NCI-H146 (cell line): Measurements from ENCODE around the gene ATR.
"Not testable (repeated sequence)": the region's sequence is repeated elsewhere in the genome, so short reads cannot be mapped to it uniquely, and the experiment has no call there.

Source experiments
- DNase-seq: peaks from one replicate; lab custom pipeline; 2025; lab: John Stamatoyannopoulos, UW

ATR gene

GRCh38 chr3:142578329-142579223 lies at the start of gene ATR:
ATR (minus strand) TSS chr3:142578733; CDS start chr3:142578704, 29 bp downstream.
- peak; percentile 99 for DNase-seq

GRCh38 chr3:142626971-142627370 lies 48.4 kb upstream of the ATR start:
- no peak for DNase-seq

GRCh38 chr3:142625153-142625440 lies 46.6 kb upstream of the ATR start:
- DNase-seq: no peak

- no peak for DNase-seq
Observed at GRCh38 chr3:142624341-142625152, 46.0 kb upstream of the ATR start.

- DNase-seq: no peak
Observed at GRCh38 chr3:142623194-142623593, 44.7 kb upstream of the ATR start.

DNA sequence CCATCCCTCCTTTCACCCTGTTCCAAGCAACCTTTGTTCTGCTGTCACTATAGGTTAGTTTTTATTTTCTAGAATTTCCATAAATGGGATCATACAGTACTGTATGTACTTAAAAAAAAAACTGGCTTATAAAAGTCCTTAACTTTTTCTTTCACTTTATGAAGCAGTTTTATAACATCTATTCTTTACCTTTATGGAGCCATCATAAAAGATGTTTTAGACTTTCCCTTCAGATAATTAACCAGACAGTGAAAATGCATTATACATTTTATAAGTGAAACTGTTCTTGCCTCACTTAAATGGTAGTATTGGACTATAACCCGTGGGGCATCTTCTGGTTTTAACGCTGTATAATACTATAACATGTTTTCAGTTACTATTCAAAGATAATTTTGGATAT lies 43.9 kb upstream of the ATR start:
- no peak for DNase-seq

DNA sequence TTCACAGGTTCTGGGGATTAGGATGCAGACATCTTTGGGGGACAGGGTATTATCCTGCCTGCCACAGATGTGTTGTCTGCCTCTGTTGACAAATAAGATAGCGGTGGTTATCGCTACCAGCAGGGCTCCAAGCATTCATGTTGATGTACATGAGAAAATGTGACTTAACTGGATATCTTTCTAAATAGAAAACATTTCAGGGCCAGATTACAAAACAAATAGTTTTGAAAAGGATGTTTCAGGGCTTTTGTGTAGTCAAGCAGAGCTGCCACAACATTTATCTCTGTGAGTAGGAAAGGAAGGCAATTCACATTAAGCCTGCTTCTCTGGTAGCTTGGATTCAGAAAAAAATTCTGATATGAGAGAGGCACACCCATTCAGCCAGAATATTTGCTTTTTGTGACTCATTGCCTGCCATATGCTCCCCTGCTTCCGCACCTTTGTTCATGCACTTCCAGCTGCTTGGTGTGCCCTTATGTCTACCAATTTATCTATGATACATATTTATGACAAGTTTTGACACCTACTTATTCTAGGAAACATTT lies 40.5 kb upstream of the ATR start:
- DNase-seq: peak; percentile 98

GRCh38 chr3:142615171-142615570 lies 36.6 kb upstream of the ATR start:
- DNase-seq: no peak

- DNase-seq: no peak
Observed at GRCh38 chr3:142614059-142614626, 35.6 kb upstream of the ATR start.

DNA sequence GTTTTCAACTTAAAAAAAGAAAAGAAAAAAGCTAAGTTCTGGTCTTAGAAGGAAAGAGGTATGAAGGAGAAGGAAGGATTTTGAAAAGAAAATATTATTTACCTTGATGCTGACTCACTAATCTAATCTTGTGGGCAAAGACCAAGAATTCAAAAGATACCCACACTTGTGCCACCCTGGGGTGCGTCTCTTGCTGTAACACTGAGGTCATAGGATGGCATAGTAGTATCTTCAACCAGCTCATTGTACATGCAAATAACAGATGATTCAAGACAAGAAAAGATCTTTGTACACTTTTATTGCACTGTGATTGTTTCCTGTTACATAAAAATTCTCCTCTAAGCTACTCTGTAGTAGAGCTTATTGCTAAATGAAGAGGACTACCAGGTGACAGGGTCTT lies 35.0 kb upstream of the ATR start:
- DNase-seq: no peak

DNA sequence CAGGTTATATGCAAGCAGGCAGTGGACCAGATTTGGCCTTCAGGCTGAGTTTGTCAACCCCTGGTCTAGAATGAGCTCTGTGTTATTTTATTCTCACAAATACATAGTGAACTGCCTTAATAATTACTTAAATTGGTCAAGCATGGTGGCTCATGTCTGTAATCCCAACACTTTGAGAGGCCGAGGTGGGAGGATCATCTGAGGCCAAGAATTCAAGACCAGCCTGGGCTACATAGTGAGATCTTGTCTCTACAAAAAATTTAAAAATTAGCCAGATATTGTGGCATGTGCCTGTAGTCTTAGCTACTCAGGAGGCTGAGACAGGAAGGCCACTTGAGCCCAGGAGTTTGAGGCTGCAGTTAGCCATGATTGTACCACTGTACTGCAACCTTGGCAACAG lies 32.7 kb upstream of the ATR start:
- DNase-seq: no peak

DNA sequence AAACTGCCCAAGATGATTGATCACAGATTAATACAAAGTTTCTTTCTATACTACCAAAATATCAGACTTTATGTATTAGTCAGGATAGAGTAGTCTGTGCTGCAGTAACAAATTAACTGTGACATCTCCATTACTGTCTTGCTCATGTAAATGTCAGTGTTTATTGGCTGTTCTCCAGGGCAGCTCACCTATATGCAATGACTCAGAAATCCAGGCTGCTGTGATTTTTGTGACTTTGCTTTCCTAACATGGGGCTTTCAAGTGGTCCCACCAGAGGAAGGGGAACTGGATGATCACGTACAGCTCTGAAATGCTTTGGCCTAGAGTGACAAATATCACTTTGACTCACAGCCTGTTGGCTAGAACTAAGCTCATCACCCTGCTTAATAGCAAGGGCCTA lies 30.6 kb upstream of the ATR start:
- no peak for DNase-seq

GRCh38 chr3:142608631-142609030 lies 30.1 kb upstream of the ATR start:
- DNase-seq: no peak

DNA sequence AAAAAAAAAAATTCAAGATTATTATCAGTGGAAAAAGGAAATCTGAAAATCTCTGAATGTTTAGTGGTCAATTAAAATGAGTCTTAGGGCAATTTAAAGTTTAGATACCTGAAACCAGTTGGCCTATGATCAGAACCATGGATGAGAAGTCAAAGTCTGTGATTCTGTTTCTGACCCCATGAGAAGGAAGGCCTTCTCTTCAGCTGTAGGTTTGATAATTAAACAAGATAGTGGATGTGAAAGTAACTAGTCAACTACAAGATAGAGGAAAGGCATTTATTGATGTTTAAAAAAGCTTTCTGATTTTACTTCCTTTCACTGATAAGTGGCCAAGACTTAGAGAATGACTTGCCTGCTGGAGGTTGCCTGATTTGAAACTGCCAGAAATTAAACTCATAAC lies 26.4 kb upstream of the ATR start:
- no peak for DNase-seq

- DNase-seq: not testable (repeated sequence)
Observed at GRCh38 chr3:142603386-142603705, 24.8 kb upstream of the ATR start.

GRCh38 chr3:142602619-142603385 lies 24.3 kb upstream of the ATR start:
- no peak for DNase-seq

GRCh38 chr3:142601713-142602112 lies 23.2 kb upstream of the ATR start:
- no peak for DNase-seq

GRCh38 chr3:142597906-142598305 lies 19.4 kb upstream of the ATR start:
- DNase-seq: no peak

GRCh38 chr3:142596726-142597088 lies 18.2 kb upstream of the ATR start:
- peak; percentile 79 for DNase-seq

- DNase-seq: peak; percentile 96
Observed at GRCh38 chr3:142595951-142596725, 17.6 kb upstream of the ATR start, which contains the start of gene PLS1. PLS1 (plus strand) TSS chr3:142596393; CDS start chr3:142664238, 67,845 bp downstream.

- DNase-seq: peak; percentile 68
Observed at GRCh38 chr3:142595581-142595950, 17.0 kb upstream of the ATR start.
